ENCODE results near the gene RXRG.

- no peak for TF ChIP-seq CTCF (IDR thresholded peaks at IDR 0.05; ENCODE audit: low read length)
- no peak for TF ChIP-seq EZH2 (optimal IDR thresholded peaks at IDR 0.05; ENCODE audit: low read depth, low read length)
- no peak for TF ChIP-seq EZH2phosphoT487 (IDR thresholded peaks at IDR 0.05; ENCODE audit: low read length)
Measured at GRCh38 chr1:165442653-165443052, 2.3 kb downstream of the RXRG start.
